HepG2 (cell line): ENCODE data around the gene NFATC2. TPM values are rescaled to one million over a fixed set of nuclear protein-coding genes. Genes with fewer than 3 reads are reported as not detected.

Experiments
- GABPB1 ChIP-seq: IDR thresholded peaks from 2 replicates; pipeline ENCODE4 v1.6.1; 2016; ENCODE audit warnings: mild to moderate bottlenecking, missing genetic modification reagents, moderate library complexity, missing compliant biosample characterization
- HNRNPLL ChIP-seq: fragments of 200-400 bp; formaldehyde crosslinking; IDR thresholded peaks from 2 replicates; pipeline ENCODE4 v1.6.1; 2017; ENCODE audit warnings: mild to moderate bottlenecking, low read depth, low read length; ENCODE audit not compliant: poor library complexity, severe bottlenecking
- MAF1 ChIP-seq: sonication (generic); formaldehyde crosslinking; IDR thresholded peaks from 2 replicates; pipeline ENCODE4 v1.5.0; 2020; ENCODE audit warnings: missing genetic modification reagents, borderline replicate concordance
- MBNL3 ChIP-seq: fragments of 250-450 bp; sonication (Bioruptor Pico); conservative IDR thresholded peaks from 2 replicates; pipeline ENCODE4 v1.8.0; 2022; ENCODE audit warnings: mild to moderate bottlenecking, inconsistent platforms
- MTA1 ChIP-seq: sonication (generic); formaldehyde crosslinking; IDR thresholded peaks from 2 replicates; pipeline ENCODE4 v1.4.0; 2020; ENCODE audit warnings: missing genetic modification reagents, mild to moderate bottlenecking, borderline replicate concordance
- TOE1 ChIP-seq: sonication (generic); formaldehyde crosslinking; IDR thresholded peaks from 2 replicates; pipeline ENCODE4 v1.4.0; 2020; ENCODE audit warnings: mild to moderate bottlenecking, missing genetic modification reagents
- ZMYM4 ChIP-seq: sonication (generic); formaldehyde crosslinking; IDR thresholded peaks from 2 replicates; pipeline ENCODE4 v1.8.1; 2023; ENCODE audit warnings: mild to moderate bottlenecking, missing genetic modification reagents
- polyA plus RNA-seq, 8 experiments: library from polyadenylated mRNA; depleted of rRNA in 3 of 8; stranded (reverse) in 7 of 8; unstranded in 1 of 8; fragments of >200 nt; fragmentation: Illumina TruSeq in 4 of 8; extraction: Trizol in 4 of 8; gene quantifications; 2 replicates each; pipeline versions ENCODE4 v1.2.1 to v1.2.3, GENCODE V29; 2011 to 2016; ENCODE audit warnings: low read depth in 4 of 8, missing spikeins in 1 of 8, mixed read lengths in 1 of 8; ENCODE audit not compliant: insufficient read depth in 1 of 8
- total RNA-seq, 5 experiments: library from RNA; depleted of rRNA; stranded (reverse); fragments of >200 nt; fragmentation: Illumina TruSeq; extraction: Trizol; gene quantifications; 2 replicates each; pipeline ENCODE4 v1.2.3, GENCODE V29; 2016; ENCODE audit warnings: low read depth in 1 of 5
- TF ChIP-seq, protein P1 (sequence below): sonication (generic); formaldehyde crosslinking; IDR thresholded peaks from 2 replicates; pipeline ENCODE4 v1.4.0; 2020; ENCODE audit warnings: missing genetic modification reagents, borderline replicate concordance
- TF ChIP-seq, protein P2 (sequence below): sonication (generic); formaldehyde crosslinking; IDR thresholded peaks from 2 replicates; pipeline ENCODE4 v1.5.0; 2020; ENCODE audit warnings: mild to moderate bottlenecking, missing genetic modification reagents
- TF ChIP-seq, protein P3 (sequence below): sonication (generic); formaldehyde crosslinking; IDR thresholded peaks from 2 replicates; pipeline ENCODE4 v1.4.0; 2020; ENCODE audit warnings: missing genetic modification reagents
- TF ChIP-seq, protein P4 (sequence below): sonication (generic); formaldehyde crosslinking; IDR thresholded peaks from 2 replicates; pipeline ENCODE4 v1.8.0; 2022; ENCODE audit warnings: mild to moderate bottlenecking, missing genetic modification reagents, moderate library complexity
- TF ChIP-seq, protein P5 (sequence below): sonication (generic); formaldehyde crosslinking; IDR thresholded peaks from 2 replicates; pipeline ENCODE4 v1.5.0; 2020; ENCODE audit warnings: mild to moderate bottlenecking, missing genetic modification reagents, borderline replicate concordance
- TF ChIP-seq, protein P6 (sequence below): IDR thresholded peaks from 2 replicates; pipeline ENCODE4 v1.6.1; 2016; ENCODE audit warnings: missing biosample characterization, missing genetic modification reagents, low read depth

NFATC2 gene
- total and polyA plus RNA-seq, 2 of the 13 experiments (the other 11 are each of a cell fraction or from before 2014, with no cell fraction given) = 1.9 to 3.3 TPM

DNA sequence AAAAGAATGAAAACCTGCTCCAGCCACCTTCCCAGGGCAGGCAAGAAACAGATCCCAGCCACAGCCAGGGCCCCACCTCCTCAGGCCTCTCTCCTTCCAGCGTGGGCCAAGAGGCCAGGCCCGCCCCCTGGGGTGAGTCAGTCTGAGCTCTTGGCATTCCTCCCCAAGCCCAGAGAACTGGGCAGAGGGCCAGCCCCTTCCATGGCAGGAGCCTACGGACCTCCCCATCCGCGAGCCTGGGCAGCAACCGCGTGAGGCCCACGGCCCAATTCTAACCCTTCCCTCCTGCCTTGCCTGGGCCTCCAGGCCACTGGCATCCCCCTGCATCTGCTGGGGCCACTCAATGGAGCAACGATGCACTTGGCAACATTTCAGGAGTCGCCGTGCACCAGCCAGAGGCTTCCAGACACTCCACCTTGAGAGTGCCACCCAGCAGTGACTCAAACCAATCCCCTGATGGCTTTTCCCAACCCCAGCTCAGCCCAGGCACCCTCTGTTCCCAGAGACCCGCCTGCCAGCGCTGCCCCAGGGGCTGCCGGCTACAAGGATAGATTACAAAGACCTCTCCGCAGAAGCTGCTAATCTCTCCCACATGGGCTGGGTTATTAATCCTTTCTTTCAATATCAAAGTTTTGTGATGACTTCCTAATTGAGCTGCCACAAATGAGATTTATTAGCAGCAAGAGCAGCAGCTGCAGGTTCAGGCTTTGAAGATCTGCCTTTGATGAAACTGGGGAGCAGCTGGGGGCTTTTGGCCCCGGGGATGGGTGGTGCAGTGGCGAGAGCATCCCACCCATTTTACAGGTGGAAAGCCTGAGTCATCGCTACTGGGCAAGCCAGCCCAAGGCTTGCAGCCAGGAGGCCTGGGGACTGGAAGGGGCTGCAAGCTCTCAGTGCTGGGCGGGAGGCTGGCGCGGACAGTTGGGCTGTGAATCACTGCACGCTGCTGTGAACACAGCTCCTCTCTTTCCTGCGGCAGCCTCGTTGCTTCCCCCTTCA is 85.7 kb downstream of the NFATC2 start (continued):
- TF ChIP-seq, protein P1, sequence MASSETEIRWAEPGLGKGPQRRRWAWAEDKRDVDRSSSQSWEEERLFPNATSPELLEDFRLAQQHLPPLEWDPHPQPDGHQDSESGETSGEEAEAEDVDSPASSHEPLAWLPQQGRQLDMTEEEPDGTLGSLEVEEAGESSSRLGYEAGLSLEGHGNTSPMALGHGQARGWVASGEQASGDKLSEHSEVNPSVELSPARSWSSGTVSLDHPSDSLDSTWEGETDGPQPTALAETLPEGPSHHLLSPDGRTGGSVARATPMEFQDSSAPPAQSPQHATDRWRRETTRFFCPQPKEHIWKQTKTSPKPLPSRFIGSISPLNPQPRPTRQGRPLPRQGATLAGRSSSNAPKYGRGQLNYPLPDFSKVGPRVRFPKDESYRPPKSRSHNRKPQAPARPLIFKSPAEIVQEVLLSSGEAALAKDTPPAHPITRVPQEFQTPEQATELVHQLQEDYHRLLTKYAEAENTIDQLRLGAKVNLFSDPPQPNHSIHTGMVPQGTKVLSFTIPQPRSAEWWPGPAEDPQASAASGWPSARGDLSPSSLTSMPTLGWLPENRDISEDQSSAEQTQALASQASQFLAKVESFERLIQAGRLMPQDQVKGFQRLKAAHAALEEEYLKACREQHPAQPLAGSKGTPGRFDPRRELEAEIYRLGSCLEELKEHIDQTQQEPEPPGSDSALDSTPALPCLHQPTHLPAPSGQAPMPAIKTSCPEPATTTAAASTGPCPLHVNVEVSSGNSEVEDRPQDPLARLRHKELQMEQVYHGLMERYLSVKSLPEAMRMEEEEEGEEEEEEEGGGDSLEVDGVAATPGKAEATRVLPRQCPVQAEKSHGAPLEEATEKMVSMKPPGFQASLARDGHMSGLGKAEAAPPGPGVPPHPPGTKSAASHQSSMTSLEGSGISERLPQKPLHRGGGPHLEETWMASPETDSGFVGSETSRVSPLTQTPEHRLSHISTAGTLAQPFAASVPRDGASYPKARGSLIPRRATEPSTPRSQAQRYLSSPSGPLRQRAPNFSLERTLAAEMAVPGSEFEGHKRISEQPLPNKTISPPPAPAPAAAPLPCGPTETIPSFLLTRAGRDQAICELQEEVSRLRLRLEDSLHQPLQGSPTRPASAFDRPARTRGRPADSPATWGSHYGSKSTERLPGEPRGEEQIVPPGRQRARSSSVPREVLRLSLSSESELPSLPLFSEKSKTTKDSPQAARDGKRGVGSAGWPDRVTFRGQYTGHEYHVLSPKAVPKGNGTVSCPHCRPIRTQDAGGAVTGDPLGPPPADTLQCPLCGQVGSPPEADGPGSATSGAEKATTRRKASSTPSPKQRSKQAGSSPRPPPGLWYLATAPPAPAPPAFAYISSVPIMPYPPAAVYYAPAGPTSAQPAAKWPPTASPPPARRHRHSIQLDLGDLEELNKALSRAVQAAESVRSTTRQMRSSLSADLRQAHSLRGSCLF (CRISPR knock-in tag) = no peak
- no peak for TF ChIP-seq MTA1 (CRISPR knock-in tag)
- TF ChIP-seq, protein P2, sequence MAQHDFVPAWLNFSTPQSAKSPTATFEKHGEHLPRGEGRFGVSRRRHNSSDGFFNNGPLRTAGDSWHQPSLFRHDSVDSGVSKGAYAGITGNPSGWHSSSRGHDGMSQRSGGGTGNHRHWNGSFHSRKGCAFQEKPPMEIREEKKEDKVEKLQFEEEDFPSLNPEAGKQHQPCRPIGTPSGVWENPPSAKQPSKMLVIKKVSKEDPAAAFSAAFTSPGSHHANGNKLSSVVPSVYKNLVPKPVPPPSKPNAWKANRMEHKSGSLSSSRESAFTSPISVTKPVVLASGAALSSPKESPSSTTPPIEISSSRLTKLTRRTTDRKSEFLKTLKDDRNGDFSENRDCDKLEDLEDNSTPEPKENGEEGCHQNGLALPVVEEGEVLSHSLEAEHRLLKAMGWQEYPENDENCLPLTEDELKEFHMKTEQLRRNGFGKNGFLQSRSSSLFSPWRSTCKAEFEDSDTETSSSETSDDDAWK (CRISPR knock-in tag) = no peak
- TF ChIP-seq TOE1 (CRISPR knock-in tag) = no peak
- TF ChIP-seq ZMYM4 (CRISPR knock-in tag) = no peak
- TF ChIP-seq, protein P3, sequence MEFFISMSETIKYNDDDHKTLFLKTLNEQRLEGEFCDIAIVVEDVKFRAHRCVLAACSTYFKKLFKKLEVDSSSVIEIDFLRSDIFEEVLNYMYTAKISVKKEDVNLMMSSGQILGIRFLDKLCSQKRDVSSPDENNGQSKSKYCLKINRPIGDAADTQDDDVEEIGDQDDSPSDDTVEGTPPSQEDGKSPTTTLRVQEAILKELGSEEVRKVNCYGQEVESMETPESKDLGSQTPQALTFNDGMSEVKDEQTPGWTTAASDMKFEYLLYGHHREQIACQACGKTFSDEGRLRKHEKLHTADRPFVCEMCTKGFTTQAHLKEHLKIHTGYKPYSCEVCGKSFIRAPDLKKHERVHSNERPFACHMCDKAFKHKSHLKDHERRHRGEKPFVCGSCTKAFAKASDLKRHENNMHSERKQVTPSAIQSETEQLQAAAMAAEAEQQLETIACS (CRISPR knock-in tag) = no peak
- no peak for TF ChIP-seq MBNL3
- TF ChIP-seq, protein P4, sequence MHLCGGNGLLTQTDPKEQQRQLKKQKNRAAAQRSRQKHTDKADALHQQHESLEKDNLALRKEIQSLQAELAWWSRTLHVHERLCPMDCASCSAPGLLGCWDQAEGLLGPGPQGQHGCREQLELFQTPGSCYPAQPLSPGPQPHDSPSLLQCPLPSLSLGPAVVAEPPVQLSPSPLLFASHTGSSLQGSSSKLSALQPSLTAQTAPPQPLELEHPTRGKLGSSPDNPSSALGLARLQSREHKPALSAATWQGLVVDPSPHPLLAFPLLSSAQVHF (CRISPR knock-in tag) = no peak
- TF ChIP-seq HNRNPLL = peak; percentile 15
- peak; percentile 29; the same call in 1 of the 2 replicates for TF ChIP-seq GABPB1 (CRISPR knock-in tag)
- TF ChIP-seq, protein P5, sequence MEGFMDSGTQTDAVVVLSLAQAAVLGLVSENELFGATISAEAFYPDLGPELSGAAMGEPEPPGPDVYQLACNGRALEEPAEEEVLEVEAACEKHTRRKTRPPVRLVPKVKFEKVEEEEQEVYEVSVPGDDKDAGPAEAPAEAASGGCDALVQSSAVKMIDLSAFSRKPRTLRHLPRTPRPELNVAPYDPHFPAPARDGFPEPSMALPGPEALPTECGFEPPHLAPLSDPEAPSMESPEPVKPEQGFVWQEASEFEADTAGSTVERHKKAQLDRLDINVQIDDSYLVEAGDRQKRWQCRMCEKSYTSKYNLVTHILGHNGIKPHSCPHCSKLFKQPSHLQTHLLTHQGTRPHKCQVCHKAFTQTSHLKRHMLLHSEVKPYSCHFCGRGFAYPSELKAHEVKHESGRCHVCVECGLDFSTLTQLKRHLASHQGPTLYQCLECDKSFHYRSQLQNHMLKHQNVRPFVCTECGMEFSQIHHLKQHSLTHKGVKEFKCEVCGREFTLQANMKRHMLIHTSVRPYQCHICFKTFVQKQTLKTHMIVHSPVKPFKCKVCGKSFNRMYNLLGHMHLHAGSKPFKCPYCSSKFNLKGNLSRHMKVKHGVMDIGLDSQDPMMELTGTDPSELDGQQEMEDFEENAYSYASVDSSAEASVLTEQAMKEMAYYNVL (CRISPR knock-in tag) = no peak
- TF ChIP-seq, protein P6, sequence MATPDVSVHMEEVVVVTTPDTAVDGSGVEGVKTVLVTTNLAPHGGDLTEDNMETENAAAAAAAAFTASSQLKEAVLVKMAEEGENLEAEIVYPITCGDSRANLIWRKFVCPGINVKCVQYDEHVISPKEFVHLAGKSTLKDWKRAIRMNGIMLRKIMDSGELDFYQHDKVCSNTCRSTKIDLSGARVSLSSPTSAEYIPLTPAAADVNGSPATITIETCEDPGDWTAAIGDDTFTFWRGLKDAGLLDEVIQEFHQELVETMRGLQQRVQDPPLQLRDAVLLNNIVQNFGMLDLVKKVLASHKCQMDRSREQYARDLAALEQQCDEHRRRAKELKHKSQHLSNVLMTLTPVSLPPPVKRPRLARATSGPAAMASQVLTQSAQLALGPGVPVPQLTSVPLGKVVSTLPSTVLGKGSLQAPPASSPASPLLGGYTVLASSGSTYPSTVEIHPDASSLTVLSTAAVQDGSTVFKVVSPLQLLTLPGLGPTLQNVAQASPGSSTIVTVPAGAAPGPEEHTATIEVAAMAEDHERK (CRISPR knock-in tag) = no peak
- TF ChIP-seq MAF1 (CRISPR knock-in tag) = no peak
